Astrocyte (in vitro differentiated cells and primary cell): Measurements from ENCODE around the gene MRPL53. TPM values are rescaled to one million over a fixed set of nuclear protein-coding genes. Genes with fewer than 3 reads are reported as not detected.

Experiments used
- DNase-seq: peaks from one replicate; pipeline ENCODE4 v3.0.0-alpha.2; 2010; ENCODE audit warnings: low read depth
- FAIRE-seq: peaks from 2 replicates; lab custom pipeline; 2011; peaks lifted over from hg19 to GRCh38; lab: Jason Lieb, UNC
- H2AFZ ChIP-seq: 2 replicates; pipeline ENCODE4 v1.6.0; 2012; ENCODE audit warnings: low read depth, low read length, inconsistent platforms
- H3K27ac ChIP-seq: 2 replicates; pipeline ENCODE4 v1.5.1; 2011; ENCODE audit warnings: low read depth, low read length, inconsistent platforms
- H3K27me3 ChIP-seq: 2 replicates; pipeline ENCODE4 v1.6.0; 2011; ENCODE audit warnings: low read length, inconsistent platforms; ENCODE audit not compliant: insufficient read depth
- H3K36me3 ChIP-seq: 2 replicates; pipeline ENCODE4 v1.5.1; 2011; ENCODE audit warnings: low read length, inconsistent platforms; ENCODE audit not compliant: insufficient read depth
- H3K4me1 ChIP-seq: 2 replicates; pipeline ENCODE4 v1.5.1; 2011; ENCODE audit warnings: low read length, inconsistent platforms; ENCODE audit not compliant: insufficient read depth
- H3K4me2 ChIP-seq: 2 replicates; pipeline ENCODE4 v1.6.0; 2012; ENCODE audit warnings: low read length, inconsistent platforms
- H3K4me3 ChIP-seq: 2 replicates; pipeline ENCODE4 v1.5.1; 2011; ENCODE audit warnings: low read depth, mild to moderate bottlenecking, low read length, inconsistent platforms; ENCODE audit not compliant: insufficient read depth
- H3K79me2 ChIP-seq: 2 replicates; pipeline ENCODE4 v1.6.0; 2012; ENCODE audit warnings: mild to moderate bottlenecking, low read length, inconsistent platforms; ENCODE audit not compliant: insufficient read depth
- H3K9ac ChIP-seq: 2 replicates; pipeline ENCODE4 v1.6.0; 2012; ENCODE audit warnings: mild to moderate bottlenecking, low read length, inconsistent platforms
- H3K9me3 ChIP-seq: 2 replicates; pipeline ENCODE4 v1.5.1; 2012; ENCODE audit warnings: low read depth, mild to moderate bottlenecking, low read length, inconsistent platforms; ENCODE audit not compliant: insufficient read depth
- H4K20me1 ChIP-seq: 2 replicates; pipeline ENCODE4 v1.6.0; 2012; ENCODE audit warnings: low read length, inconsistent platforms; ENCODE audit not compliant: insufficient read depth
- H3K27ac Mint-ChIP-seq: one replicate; pipeline ENCODE4 v1.8.0; 2021; ENCODE audit warnings: mild to moderate bottlenecking, mixed read lengths; ENCODE audit not compliant: unreplicated experiment
- H3K27me3 Mint-ChIP-seq: one replicate; pipeline ENCODE4 v1.8.0; 2021; ENCODE audit warnings: low read depth, mixed read lengths; ENCODE audit not compliant: unreplicated experiment
- H3K36me3 Mint-ChIP-seq: one replicate; pipeline ENCODE4 v1.8.0; 2021; ENCODE audit warnings: low read depth, mixed read lengths; ENCODE audit not compliant: unreplicated experiment
- H3K4me1 Mint-ChIP-seq: one replicate; pipeline ENCODE4 v1.8.0; 2021; ENCODE audit warnings: low read depth, mixed read lengths; ENCODE audit not compliant: unreplicated experiment
- H3K4me3 Mint-ChIP-seq: one replicate; pipeline ENCODE4 v1.8.0; 2021; ENCODE audit warnings: mild to moderate bottlenecking, moderate library complexity, mixed read lengths; ENCODE audit not compliant: unreplicated experiment
- H3K9me3 Mint-ChIP-seq: one replicate; pipeline ENCODE4 v1.8.0; 2021; ENCODE audit warnings: mild to moderate bottlenecking, mixed read lengths; ENCODE audit not compliant: unreplicated experiment
- EZH2 ChIP-seq: IDR thresholded peaks from 2 replicates; pipeline ENCODE4 v1.6.1; 2012; ENCODE audit warnings: mild to moderate bottlenecking, low read length, inconsistent platforms; ENCODE audit not compliant: insufficient read depth
- total RNA-seq: library from RNA; stranded (reverse); gene quantifications from 2 replicates; pipeline ENCODE4 v1.2.1, GENCODE V29; 2021
- TF ChIP-seq, protein P1 (sequence below): IDR thresholded peaks from 2 replicates; pipeline ENCODE4 v1.5.1; 2011; ENCODE audit warnings: low read depth, mild to moderate bottlenecking, inconsistent platforms, low read length, moderate library complexity; ENCODE audit not compliant: insufficient read depth

The MRPL53 gene
- total RNA-seq, 1 donor from 2014 or later = 50.6 TPM

DNA sequence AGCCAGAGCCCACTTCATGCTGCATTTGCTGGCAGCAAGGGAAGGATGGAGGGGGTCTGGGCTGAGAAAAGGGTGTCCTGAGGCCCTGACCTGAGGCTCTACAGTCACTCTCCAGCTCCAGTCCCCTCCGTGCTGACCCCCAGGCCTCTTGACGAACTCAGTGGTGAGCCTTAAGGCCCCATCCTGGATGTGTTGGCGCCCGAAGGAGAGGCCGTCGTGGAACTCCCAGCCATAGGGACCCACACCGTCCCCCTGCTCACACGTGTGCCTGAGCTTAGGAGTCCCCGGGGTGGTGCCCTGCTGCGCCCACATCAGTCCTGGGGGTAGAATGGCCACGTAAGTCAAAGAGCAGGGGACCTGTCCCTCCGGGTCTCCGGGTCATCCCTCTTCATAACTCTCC lies 8.1 kb downstream of the MRPL53 start:
- DNase-seq = no peak
- Histone ChIP-seq H2AFZ (peak overlapping the region; percentile 90), H3K4me2 (peak overlapping the region; percentile 98), H3K9me3 (no peaks in the 10 kb centered on the region), H3K4me3 (peak overlapping the region; percentile 90), H3K27ac (peak overlapping the region; percentile 79), H3K4me1 (peaks cover 11% of the 10 kb centered on the region), H4K20me1 (peaks cover 16% of the 10 kb centered on the region), H3K36me3 (peaks cover 4% of the 10 kb centered on the region), H3K9ac (peak overlapping the region; percentile 92), H3K79me2 (peaks cover 42% of the 10 kb centered on the region), H3K27me3 (no peaks in the 10 kb centered on the region)
- Mint-ChIP-seq H3K4me3 (peak overlapping the region; percentile 96), H3K27ac (peak overlapping the region; percentile 72), H3K4me1 (peaks cover 16% of the 10 kb centered on the region), H3K36me3 (peaks cover 3% of the 10 kb centered on the region), H3K9me3 (no peaks in the 10 kb centered on the region), H3K27me3 (no peaks in the 10 kb centered on the region)
- TF ChIP-seq EZH2 = no peak
- TF ChIP-seq, protein P1, sequence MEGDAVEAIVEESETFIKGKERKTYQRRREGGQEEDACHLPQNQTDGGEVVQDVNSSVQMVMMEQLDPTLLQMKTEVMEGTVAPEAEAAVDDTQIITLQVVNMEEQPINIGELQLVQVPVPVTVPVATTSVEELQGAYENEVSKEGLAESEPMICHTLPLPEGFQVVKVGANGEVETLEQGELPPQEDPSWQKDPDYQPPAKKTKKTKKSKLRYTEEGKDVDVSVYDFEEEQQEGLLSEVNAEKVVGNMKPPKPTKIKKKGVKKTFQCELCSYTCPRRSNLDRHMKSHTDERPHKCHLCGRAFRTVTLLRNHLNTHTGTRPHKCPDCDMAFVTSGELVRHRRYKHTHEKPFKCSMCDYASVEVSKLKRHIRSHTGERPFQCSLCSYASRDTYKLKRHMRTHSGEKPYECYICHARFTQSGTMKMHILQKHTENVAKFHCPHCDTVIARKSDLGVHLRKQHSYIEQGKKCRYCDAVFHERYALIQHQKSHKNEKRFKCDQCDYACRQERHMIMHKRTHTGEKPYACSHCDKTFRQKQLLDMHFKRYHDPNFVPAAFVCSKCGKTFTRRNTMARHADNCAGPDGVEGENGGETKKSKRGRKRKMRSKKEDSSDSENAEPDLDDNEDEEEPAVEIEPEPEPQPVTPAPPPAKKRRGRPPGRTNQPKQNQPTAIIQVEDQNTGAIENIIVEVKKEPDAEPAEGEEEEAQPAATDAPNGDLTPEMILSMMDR = no peak
- no peak for FAIRE-seq

DNA sequence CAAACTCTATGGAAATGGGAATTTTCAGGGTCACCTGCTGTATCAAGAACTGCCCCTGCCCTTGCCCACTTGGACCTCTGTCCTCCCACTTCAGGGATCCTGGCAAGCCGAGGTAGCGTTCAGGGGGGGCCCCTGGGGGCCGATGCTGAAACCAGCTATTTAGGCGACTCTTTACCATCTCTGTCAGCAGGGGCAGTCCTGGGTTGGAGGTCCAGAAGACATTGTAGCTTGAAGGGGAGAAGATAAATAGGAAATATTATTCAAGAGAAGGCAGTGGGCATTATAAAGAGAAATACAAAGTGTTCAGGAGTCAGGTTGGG lies 9.7 kb downstream of the MRPL53 start:
- Histone ChIP-seq H3K27me3 (no peaks in the 10 kb centered on the region), H3K4me3 (no peak overlapping the region), H3K79me2 (peaks cover 50% of the 10 kb centered on the region), H3K4me2 (peak overlapping the region; percentile 45), H3K9ac (no peak overlapping the region), H3K9me3 (no peaks in the 10 kb centered on the region), H3K4me1 (peaks cover 11% of the 10 kb centered on the region), H4K20me1 (peaks cover 16% of the 10 kb centered on the region), H3K36me3 (peaks cover 4% of the 10 kb centered on the region), H3K27ac (no peak overlapping the region), H2AFZ (no peak overlapping the region)
- TF ChIP-seq, protein P1 = no peak
- no peak for TF ChIP-seq EZH2
- peaks cover 3% of the 10 kb centered on the region for H3K36me3 Mint-ChIP-seq
- H3K27ac Mint-ChIP-seq = peak overlapping the region; percentile 26
- H3K9me3 Mint-ChIP-seq = no peaks in the 10 kb centered on the region
- peak overlapping the region; percentile 96 for H3K4me3 Mint-ChIP-seq
- H3K4me1 Mint-ChIP-seq = peaks cover 18% of the 10 kb centered on the region
- DNase-seq (no peak), FAIRE-seq (no peak)
- no peaks in the 10 kb centered on the region for H3K27me3 Mint-ChIP-seq

DNA sequence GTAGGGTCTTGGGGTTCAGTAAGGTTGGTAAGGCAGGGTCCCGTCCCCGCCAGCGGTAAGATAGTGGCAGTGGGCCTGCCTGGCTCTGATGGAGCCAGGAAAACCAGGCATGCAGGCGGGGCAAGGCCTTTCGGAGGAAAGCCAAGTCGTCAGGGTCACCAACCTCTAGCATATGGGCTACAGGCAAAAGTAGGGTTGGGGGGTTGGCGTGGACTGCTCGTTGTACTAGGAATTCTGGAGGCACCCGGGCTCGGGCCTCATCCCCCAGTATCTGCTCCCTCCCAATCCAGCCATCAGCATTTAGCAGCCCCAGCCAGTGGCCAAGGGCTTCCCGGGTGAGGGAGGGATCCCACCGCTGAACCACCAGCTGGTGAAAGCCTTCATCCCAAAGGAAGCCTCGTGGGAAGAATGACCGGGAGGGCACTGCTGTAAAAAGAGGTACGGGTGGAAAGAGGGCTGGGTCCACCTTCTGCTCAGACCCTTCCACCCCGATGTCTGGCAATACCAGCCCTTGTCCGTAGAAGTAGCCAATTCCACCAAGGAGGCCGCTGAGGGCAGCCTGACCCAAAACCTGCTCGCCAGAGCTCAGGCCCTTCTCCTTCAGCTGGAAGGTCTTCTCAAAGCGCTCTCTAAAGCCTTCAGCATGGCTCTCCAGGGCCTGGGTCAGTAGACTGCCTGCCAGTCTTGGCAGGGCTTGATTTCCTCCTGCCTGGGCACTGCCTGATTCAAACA lies 10.3 kb downstream of the MRPL53 start:
- H3K4me1 Mint-ChIP-seq = peaks cover 18% of the 10 kb centered on the region
- peaks cover 3% of the 10 kb centered on the region for H3K36me3 Mint-ChIP-seq
- DNase-seq = no peak
- peak overlapping the region; percentile 26 for H3K27ac Mint-ChIP-seq
- Histone ChIP-seq H3K9me3 (no peaks in the 10 kb centered on the region), H3K9ac (no peak overlapping the region), H3K27ac (no peak overlapping the region), H3K36me3 (peaks cover 4% of the 10 kb centered on the region), H3K27me3 (no peaks in the 10 kb centered on the region), H2AFZ (no peak overlapping the region), H3K4me2 (no peak overlapping the region), H3K4me3 (no peak overlapping the region), H4K20me1 (peaks cover 16% of the 10 kb centered on the region), H3K4me1 (peaks cover 11% of the 10 kb centered on the region), H3K79me2 (peaks cover 50% of the 10 kb centered on the region)
- no peak for FAIRE-seq
- H3K27me3 Mint-ChIP-seq = no peaks in the 10 kb centered on the region
- TF ChIP-seq EZH2 = no peak
- TF ChIP-seq, protein P1 = no peak
- H3K9me3 Mint-ChIP-seq = no peaks in the 10 kb centered on the region
- H3K4me3 Mint-ChIP-seq = peak overlapping the region; percentile 20
